SK-N-SH (cell line): ENCODE data around the gene SH3BGRL2. TPM values are rescaled to one million over a fixed set of nuclear protein-coding genes. Genes with fewer than 3 reads are reported as not detected.

Experiments used
- CTCF ChIA-PET: fragments of 300-600, 350-600 bp; formaldehyde crosslinking; extraction: SDS; loops from one replicate; lab custom pipeline; 2021; lab: Yijun Ruan, JAX
- POLR2A ChIA-PET: fragments of 350-600 bp; sonication (Branson Sonifier 250); formaldehyde crosslinking; extraction: SDS; loops from one replicate; lab custom pipeline; 2020; ENCODE audit warnings: antibody characterized with exemption, inconsistent platforms; lab: Yijun Ruan, JAX
- DNase-seq: peaks from one replicate; pipeline ENCODE4 v3.0.0; 2012
- H2AFZ ChIP-seq: fragments of 200-600 bp; sonication (generic); 2 replicates; pipeline ENCODE4 v1.8.1; 2016; ENCODE audit warnings: antibody characterized with exemption, mild to moderate bottlenecking, low read depth
- H3F3A ChIP-seq: fragments of 200-600 bp; sonication (generic); replicated peaks from 2 replicates; pipeline ENCODE3; 2016; ENCODE audit warnings: antibody characterized with exemption, mild to moderate bottlenecking; ENCODE audit not compliant: insufficient read depth
- H3K27ac ChIP-seq, 2 experiments: fragments of 200-500 bp in 1 of 2; fragments of 200-600 bp in 1 of 2; sonication (Bioruptor generic) in 1 of 2; sonication (generic), shearing (Covaris generic) in 1 of 2; 2 replicates each; pipeline versions ENCODE4 v1.5.1 to v1.6.1; 2014 to 2016; ENCODE audit warnings: low read depth in 2 of 2, inconsistent platforms in 1 of 2, low read length in 1 of 2, mild to moderate bottlenecking in 1 of 2, mixed read lengths in 1 of 2
- H3K27me3 ChIP-seq: fragments of 200-600 bp; sonication (generic), shearing (Covaris generic); 2 replicates; pipeline ENCODE4 v1.6.1; 2016; ENCODE audit warnings: mixed run types; ENCODE audit not compliant: insufficient read depth
- H3K36me3 ChIP-seq, 2 experiments: fragments of 200-500 bp in 1 of 2; fragments of 200-600 bp in 1 of 2; sonication (Bioruptor generic) in 1 of 2; sonication (generic) in 1 of 2; replicated peaks in 1 of 2; 2 replicates each; pipeline versions ENCODE3 to v1.5.1; 2014 to 2016; ENCODE audit warnings: low read length in 1 of 2, mild to moderate bottlenecking in 1 of 2; ENCODE audit not compliant: insufficient read depth in 2 of 2, control insufficient read depth in 1 of 2
- H3K4me1 ChIP-seq, 2 experiments: fragments of 200-500 bp in 1 of 2; fragments of 200-600 bp in 1 of 2; sonication (Bioruptor generic) in 1 of 2; sonication (generic), shearing (Covaris generic) in 1 of 2; 2 replicates each; pipeline versions ENCODE4 v1.5.1 to v1.6.1; 2014 to 2016; ENCODE audit warnings: low read depth in 1 of 2, low read length in 1 of 2, mixed run types in 1 of 2; ENCODE audit not compliant: insufficient read depth in 2 of 2, control insufficient read depth in 1 of 2
- H3K4me2 ChIP-seq: fragments of 200-600 bp; sonication (generic), shearing (Covaris generic); 2 replicates; pipeline ENCODE4 v1.6.1; 2017; ENCODE audit warnings: mixed run types
- H3K4me3 ChIP-seq, 2 experiments: fragments of 200-500 bp in 1 of 2; fragments of 200-600 bp in 1 of 2; sonication (Bioruptor generic) in 1 of 2; sonication (generic), shearing (Covaris generic) in 1 of 2; 2 replicates each; pipeline versions ENCODE4 v1.5.1 to v1.8.1; 2014 to 2016; ENCODE audit warnings: low read depth in 2 of 2, inconsistent platforms in 1 of 2, low read length in 1 of 2, mild to moderate bottlenecking in 1 of 2, mixed read lengths in 1 of 2, moderate library complexity in 1 of 2
- H3K79me2 ChIP-seq: fragments of 200-600 bp; sonication (generic); 2 replicates; pipeline ENCODE4 v1.8.1; 2017; ENCODE audit warnings: mild to moderate bottlenecking; ENCODE audit not compliant: insufficient read depth
- H3K9ac ChIP-seq: fragments of 200-600 bp; sonication (generic); 2 replicates; pipeline ENCODE4 v1.6.1; 2017; ENCODE audit warnings: mixed run types
- H3K9me2 ChIP-seq: fragments of 200-600 bp; sonication (generic); 2 replicates; pipeline ENCODE4 v1.6.1; 2017; ENCODE audit warnings: mixed run types
- H3K9me3 ChIP-seq: fragments of 200-600 bp; sonication (generic); 2 replicates; pipeline ENCODE4 v1.6.1; 2017; ENCODE audit warnings: mixed run types, mild to moderate bottlenecking, moderate library complexity
- H4K20me1 ChIP-seq: fragments of 200-600 bp; sonication (generic); 2 replicates; pipeline ENCODE4 v1.6.1; 2017; ENCODE audit warnings: mild to moderate bottlenecking, mixed run types; ENCODE audit not compliant: insufficient read depth
- FOXJ3 ChIP-seq: sonication (generic); formaldehyde crosslinking; IDR thresholded peaks from 2 replicates; pipeline ENCODE4 v1.5.1; 2020; ENCODE audit warnings: mild to moderate bottlenecking, missing genetic modification reagents
- GATA2 ChIP-seq: sonication (generic); formaldehyde crosslinking; IDR thresholded peaks from 2 replicates; pipeline ENCODE4 v1.5.0; 2020; ENCODE audit warnings: mild to moderate bottlenecking, missing genetic modification reagents
- POLR2AphosphoS5 ChIP-seq: IDR thresholded peaks from 2 replicates; pipeline ENCODE4 v1.6.1; 2012; ENCODE audit warnings: low read depth, low read length
- RCOR1 ChIP-seq: fragments of 150-350 bp; IDR thresholded peaks from 2 replicates; pipeline ENCODE4 v1.6.1; 2017; ENCODE audit warnings: antibody characterized with exemption, low read length
- REST ChIP-seq: IDR thresholded peaks from 2 replicates; pipeline ENCODE4 v1.6.1; 2012; ENCODE audit warnings: mild to moderate bottlenecking, low read depth, low read length, moderate library complexity
- RFX5 ChIP-seq: IDR thresholded peaks from 2 replicates; pipeline ENCODE4 v1.6.1; 2012; ENCODE audit warnings: mild to moderate bottlenecking, improper control_type of control experiment, low read length
- SIN3A ChIP-seq: IDR thresholded peaks from 2 replicates; pipeline ENCODE4 v1.6.1; 2012; ENCODE audit warnings: low read depth, mild to moderate bottlenecking, low read length, moderate library complexity, borderline replicate concordance
- TCF12 ChIP-seq: IDR thresholded peaks from 2 replicates; pipeline ENCODE4 v1.4.0; 2012
- TEAD4 ChIP-seq: IDR thresholded peaks from 2 replicates; pipeline ENCODE4 v1.4.0; 2012; ENCODE audit warnings: mild to moderate bottlenecking, borderline replicate concordance; ENCODE audit not compliant: insufficient read depth
- USF2 ChIP-seq: fragments of 150-350 bp; IDR thresholded peaks from 2 replicates; pipeline ENCODE4 v1.6.1; 2017; ENCODE audit warnings: antibody characterized with exemption, low read length, low read depth, borderline replicate concordance
- YY1 ChIP-seq: IDR thresholded peaks from 2 replicates; pipeline ENCODE4 v1.4.0; 2012; ENCODE audit warnings: low read depth, mild to moderate bottlenecking
- WGBS: methylation state at CpG from one replicate; pipeline ENCODE4 v1.1.6; 2017; ENCODE audit warnings: low lambda C conversion rate; 5-methylcytosine and 5-hydroxymethylcytosine counted together
- polyA plus RNA-seq, 3 experiments: library from polyadenylated mRNA; depleted of rRNA; stranded (reverse); fragments of >200 nt; gene quantifications; 2 replicates each; pipeline ENCODE4 v1.2.3, GENCODE V29; 2012
- TF ChIP-seq, protein P1 (sequence below): fragments of 200-600 bp; sonication (generic); IDR thresholded peaks from 2 replicates; pipeline ENCODE4 v1.6.1; 2017; ENCODE audit warnings: antibody characterized with exemption, mild to moderate bottlenecking, moderate library complexity

The SH3BGRL2 gene
- polyA plus RNA-seq, 1 of the 3 experiments (the other 2 are of a cell fraction): 1.4 TPM

GRCh38 chr6:79697430-79697829, 66.3 kb downstream of the SH3BGRL2 start:
- TF ChIP-seq FOXJ3 (CRISPR knock-in tag) (no peak), TCF12 (no peak), SIN3A (no peak), RCOR1 (no peak), REST (no peak)
- TF ChIP-seq, all 33 proteins: peak for 0
- Histone ChIP-seq H3K4me1 (no peaks in the 10 kb centered on the region), H3K4me3 (no peak overlapping the region), H3K9me2 (no peaks in the 10 kb centered on the region), H2AFZ (no peak overlapping the region), H3K4me2 (no peak overlapping the region), H3K27ac (no peak overlapping the region), H4K20me1 (no peaks in the 10 kb centered on the region), H3K9ac (no peak overlapping the region), H3K36me3 (peaks cover 0 to 6% of the 10 kb centered on the region in 2 experiments), H3K9me3 (no peaks in the 10 kb centered on the region), H3K79me2 (no peaks in the 10 kb centered on the region), H3K27me3 (no peaks in the 10 kb centered on the region), H3F3A (no peaks in the 10 kb centered on the region)
- DNase-seq: no peak
- 86% methylated on average over 4 of the region's 4 CpGs for WGBS
- ChIA-PET CTCF (interaction anchor here (2.3 kb wide), 1 partner anchor 17 kb away, joined by 5 read pairs; no protein-coding TSS in a partner anchor), POLR2A (no interaction called here)

DNA sequence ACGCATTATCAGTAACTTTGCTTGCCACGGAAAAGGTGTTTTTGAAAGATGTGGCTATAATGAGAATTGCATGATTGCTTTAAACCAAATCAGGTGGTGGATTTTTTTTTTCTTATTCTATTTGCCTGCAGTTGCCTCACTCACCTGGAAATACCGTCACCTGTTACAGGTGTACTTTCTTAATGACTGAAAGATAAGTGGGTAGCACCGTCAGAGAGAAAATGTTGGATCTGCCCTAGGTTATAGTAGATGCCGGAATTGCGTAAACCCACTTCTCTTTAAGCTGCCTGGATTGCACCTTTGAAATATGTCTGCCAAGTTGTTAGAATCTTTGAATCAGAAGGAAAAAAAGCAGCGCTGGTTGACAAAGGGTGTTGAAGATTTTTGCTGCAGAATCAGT, 68.5 kb downstream of the SH3BGRL2 start:
- no peak for TF ChIP-seq TEAD4
- TF ChIP-seq YY1: no peak
- H3K9me2 ChIP-seq: no peaks in the 10 kb centered on the region
- CTCF ChIA-PET: interaction anchor here (0.6 to 1.1 kb wide), 3 partner anchors 13 to 135 kb away, joined by 3 read pairs; no protein-coding TSS in a partner anchor
- peaks cover 0 to 8% of the 10 kb centered on the region in 2 experiments for H3K36me3 ChIP-seq
- H3K9ac ChIP-seq: no peak overlapping the region
- H3K27ac ChIP-seq: no peak overlapping the region
- no peaks in the 10 kb centered on the region for H3K4me1 ChIP-seq
- no peak for DNase-seq
- H3K4me2 ChIP-seq: no peak overlapping the region
- H3K27me3 ChIP-seq: no peaks in the 10 kb centered on the region
- H3K9me3 ChIP-seq: no peaks in the 10 kb centered on the region
- POLR2A ChIA-PET: no interaction called here
- H2AFZ ChIP-seq: no peak overlapping the region
- no peaks in the 10 kb centered on the region for H4K20me1 ChIP-seq
- no peak overlapping the region for H3K4me3 ChIP-seq
- WGBS: 96% methylated on average over 7 of the region's 7 CpGs
- no peaks in the 10 kb centered on the region for H3F3A ChIP-seq
- H3K79me2 ChIP-seq: no peaks in the 10 kb centered on the region

DNA sequence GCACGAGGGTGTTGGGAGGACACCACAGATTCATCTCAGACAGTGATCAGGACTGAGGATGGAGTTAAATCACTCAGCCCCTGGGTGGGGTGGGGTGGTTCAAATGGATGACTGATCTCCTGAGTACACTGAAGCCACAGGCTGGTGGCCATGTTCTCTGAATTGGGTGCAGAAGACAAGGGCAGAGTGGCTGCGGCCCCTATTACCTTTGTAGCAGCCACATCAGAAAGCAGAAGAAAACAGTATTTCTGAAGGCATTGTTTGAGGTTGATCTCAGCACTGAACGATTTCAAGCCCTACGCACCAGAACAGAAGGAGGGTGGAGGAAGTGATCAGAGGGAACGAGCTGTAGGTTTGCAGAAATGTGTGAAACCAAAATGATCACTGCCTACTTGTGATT, 71.6 kb downstream of the SH3BGRL2 start:
- peaks cover 0 to 6% of the 10 kb centered on the region in 2 experiments for H3K36me3 ChIP-seq
- H3K9me2 ChIP-seq: no peaks in the 10 kb centered on the region
- no peaks in the 10 kb centered on the region for H3K79me2 ChIP-seq
- no peak overlapping the region for H2AFZ ChIP-seq
- H3K27me3 ChIP-seq: no peaks in the 10 kb centered on the region
- no peak overlapping the region for H3K4me2 ChIP-seq
- ChIA-PET CTCF (interaction anchor here (1.0 kb wide), 1 partner anchor 132 kb away, joined by 3 read pairs; no protein-coding TSS in a partner anchor), POLR2A (no interaction called here)
- TF ChIP-seq, protein P1, sequence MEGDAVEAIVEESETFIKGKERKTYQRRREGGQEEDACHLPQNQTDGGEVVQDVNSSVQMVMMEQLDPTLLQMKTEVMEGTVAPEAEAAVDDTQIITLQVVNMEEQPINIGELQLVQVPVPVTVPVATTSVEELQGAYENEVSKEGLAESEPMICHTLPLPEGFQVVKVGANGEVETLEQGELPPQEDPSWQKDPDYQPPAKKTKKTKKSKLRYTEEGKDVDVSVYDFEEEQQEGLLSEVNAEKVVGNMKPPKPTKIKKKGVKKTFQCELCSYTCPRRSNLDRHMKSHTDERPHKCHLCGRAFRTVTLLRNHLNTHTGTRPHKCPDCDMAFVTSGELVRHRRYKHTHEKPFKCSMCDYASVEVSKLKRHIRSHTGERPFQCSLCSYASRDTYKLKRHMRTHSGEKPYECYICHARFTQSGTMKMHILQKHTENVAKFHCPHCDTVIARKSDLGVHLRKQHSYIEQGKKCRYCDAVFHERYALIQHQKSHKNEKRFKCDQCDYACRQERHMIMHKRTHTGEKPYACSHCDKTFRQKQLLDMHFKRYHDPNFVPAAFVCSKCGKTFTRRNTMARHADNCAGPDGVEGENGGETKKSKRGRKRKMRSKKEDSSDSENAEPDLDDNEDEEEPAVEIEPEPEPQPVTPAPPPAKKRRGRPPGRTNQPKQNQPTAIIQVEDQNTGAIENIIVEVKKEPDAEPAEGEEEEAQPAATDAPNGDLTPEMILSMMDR: no peak
- no peak for TF ChIP-seq RFX5
- no peak for TF ChIP-seq POLR2AphosphoS5
- no peak for TF ChIP-seq USF2
- TF ChIP-seq GATA2 (CRISPR knock-in tag): no peak
- H3K9ac ChIP-seq: no peak overlapping the region
- no peaks in the 10 kb centered on the region for H4K20me1 ChIP-seq
- H3K4me3 ChIP-seq: no peak overlapping the region
- no peaks in the 10 kb centered on the region for H3F3A ChIP-seq
- no peak for DNase-seq
- WGBS: 79% methylated on average over 5 of the region's 5 CpGs
- no peaks in the 10 kb centered on the region for H3K4me1 ChIP-seq
- H3K9me3 ChIP-seq: no peaks in the 10 kb centered on the region
- no peak overlapping the region for H3K27ac ChIP-seq
